Heart left ventricle (tissue), 13 donors: ENCODE measurements around the gene ERBB3.

Experiments used
- CTCF ChIP-seq, 12 donors: fragments of 200-600 bp; sonication (generic) in 4 of 12; IDR thresholded peaks; one replicate each; pipeline versions ENCODE4 v1.5.0 to v1.8.0; 2018 to 2022; ENCODE audit warnings: antibody characterized with exemption in 12 of 12, mild to moderate bottlenecking in 5 of 12
- POLR2A ChIP-seq, 2 donors: fragments of 450-650 bp; IDR thresholded peaks; one replicate each; pipeline ENCODE4 v1.6.1; 2017; ENCODE audit warnings: antibody characterized with exemption in 2 of 2, mild to moderate bottlenecking in 2 of 2, moderate library complexity in 2 of 2
- donor health status: ischemic (EF 13 %, LVEDD 7.1; RV severe dilation, severe dysfunction).
- donor health status: DM: no; HTN: yes; CAD: no.
- donor health status: DM: no; HTN: no; CAD: no.
- donor health status: ischemic (EF 25% LVEDD 6.9; RV normal size, moderate dysfunction).
- donor health status: ischemic (EF 25% LVEDD 5.7; RV mildly dilated, moderate dysfunction).
- donor health status: ischemic (EF 35%, LVEDD 5.7; RV mildly dilated, moderate dysfunction).
- donor health status: nonischemic (EF 11% LVEDD 7.7; RV severe dilation, severe dysfunction).
- donor health status: DM: yes; HTN: yes; CAD: no.
- donor health status: PGD.
- donor health status: ischemic (EF 29% LVEDD 5.4; RV normal size, mild dysfunction).
- donor health status: nonischemic (EF 23%, LVEDD 6.1; RV moderate dilation, normal function).

GRCh38 chr12:56104815-56105608 is 25.0 kb downstream of the ERBB3 start:
- TF ChIP-seq CTCF (IDR thresholded peaks at IDR 0.05), result no peak
- no peak for TF ChIP-seq POLR2A (IDR thresholded peaks at IDR 0.05)
